HG02610 (cell line): Measurements from ENCODE around the gene BPNT1.
"Not testable (repeated sequence)": the region's sequence is repeated elsewhere in the genome, so short reads cannot be mapped to it uniquely, and the experiment has no call there.

ENCODE experiments used
- ATAC-seq: cut with Tn5 transposase; IDR thresholded peaks from one replicate; pipeline ENCODE4 v1.9.1; 2021; ENCODE audit warnings: mild to moderate bottlenecking, moderate library complexity; ENCODE audit not compliant: unreplicated experiment

The BPNT1 gene, protein sequence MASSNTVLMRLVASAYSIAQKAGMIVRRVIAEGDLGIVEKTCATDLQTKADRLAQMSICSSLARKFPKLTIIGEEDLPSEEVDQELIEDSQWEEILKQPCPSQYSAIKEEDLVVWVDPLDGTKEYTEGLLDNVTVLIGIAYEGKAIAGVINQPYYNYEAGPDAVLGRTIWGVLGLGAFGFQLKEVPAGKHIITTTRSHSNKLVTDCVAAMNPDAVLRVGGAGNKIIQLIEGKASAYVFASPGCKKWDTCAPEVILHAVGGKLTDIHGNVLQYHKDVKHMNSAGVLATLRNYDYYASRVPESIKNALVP

DNA sequence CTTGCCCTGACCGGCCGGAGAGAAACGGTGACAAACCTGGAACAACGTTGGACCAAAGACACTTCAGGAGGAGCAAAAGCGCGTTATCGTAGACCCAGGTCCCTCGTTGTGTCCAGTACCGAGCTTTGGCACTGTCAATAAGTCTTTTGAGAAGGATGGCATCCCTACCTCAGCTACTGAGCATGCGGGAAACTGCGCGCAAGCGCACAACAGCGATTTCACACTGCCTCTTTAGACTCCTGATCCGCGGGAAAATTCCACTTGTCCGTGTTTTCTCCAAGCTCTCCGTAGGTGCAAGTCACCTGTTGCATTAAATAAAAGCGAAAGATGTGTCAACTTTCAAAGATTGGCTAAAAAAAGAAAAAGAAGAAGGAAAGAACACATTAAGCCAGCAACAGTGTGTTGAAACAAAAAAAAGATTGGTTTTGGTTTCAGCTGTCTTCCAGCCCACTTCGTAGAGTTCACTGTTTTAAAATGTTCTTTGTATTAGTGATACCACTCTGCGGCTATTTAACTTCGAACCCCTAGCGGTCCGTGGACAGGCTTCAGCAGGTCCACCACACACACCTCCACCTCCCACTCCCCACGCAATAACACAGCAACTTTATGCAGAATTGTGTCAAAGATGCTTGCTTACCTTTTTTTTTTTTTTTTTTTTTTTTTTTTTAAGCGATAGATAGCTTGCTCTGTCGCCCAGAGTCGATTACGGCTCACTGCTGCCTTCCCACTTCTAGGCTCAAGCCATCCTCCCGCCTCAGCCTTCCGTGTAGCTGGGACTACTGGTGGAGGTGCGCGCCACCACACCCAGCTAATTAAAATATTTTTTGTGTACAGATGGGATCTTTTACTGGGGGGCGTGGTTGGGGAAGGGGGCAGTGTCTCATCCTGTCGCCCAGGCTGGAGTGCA, at the start of gene BPNT1:
Gene BPNT1 (minus strand): TSS at position 139 of the 907 bp plus-strand sequence. CDS start 9,942 bp downstream, outside the sequence.
- ATAC-seq = peak; percentile 55

DNA sequence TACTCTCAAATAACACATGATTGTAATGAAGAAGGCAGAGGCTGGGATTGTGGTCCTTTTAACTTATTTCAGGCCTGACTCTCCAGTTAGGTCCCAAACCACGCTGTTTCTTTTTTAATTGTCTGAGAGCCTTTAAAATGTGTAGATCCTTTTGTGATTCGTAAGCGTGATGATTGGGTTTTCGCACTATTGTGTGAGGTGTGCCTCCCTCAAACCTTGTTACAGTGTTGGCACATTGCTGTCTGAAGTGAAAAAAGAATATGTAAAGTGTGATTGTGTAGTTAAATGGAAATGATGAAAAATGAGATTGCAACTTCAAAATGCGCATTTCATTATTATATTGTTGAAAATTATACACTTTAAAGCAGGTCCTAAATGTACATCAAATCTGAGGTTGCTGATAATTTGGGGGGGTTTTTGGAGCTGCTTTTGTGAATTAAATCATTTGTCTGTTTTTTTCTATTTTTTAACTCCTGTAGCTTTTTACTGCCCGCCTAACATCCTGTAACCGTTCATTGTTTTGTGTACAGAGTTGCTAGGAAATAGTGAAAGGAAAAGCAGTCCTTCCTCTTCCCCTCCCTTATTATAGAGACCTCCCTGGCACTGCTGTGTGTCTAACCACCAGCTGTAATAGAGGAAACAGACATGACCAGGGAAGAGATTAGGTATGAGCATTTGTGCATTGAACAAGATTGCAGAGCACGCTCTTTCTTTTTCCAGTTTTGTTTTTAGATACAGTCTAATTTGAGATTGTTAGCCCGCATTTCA, 47.6 kb upstream of the BPNT1 start:
- peak; percentile 57 for ATAC-seq

DNA sequence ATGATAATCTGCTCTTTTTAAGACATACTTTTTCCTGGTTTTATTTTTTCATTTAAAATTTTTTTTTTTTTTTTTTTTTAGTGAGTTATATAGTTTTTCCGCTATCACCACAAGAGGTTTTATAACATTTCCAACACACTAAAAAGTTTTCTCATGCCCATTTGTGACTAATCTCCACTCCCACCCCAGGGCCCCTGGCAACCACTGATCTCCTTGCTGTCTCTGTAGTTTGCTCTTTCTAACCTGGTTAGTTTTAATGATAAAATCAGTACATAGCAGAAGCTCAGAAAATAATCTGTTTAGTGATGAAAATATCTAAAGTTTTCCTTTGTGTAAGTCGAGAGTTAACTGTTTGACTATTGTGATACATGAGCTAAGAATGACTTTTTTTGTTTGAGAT, 46.2 kb upstream of the BPNT1 start:
- ATAC-seq = no peak

DNA sequence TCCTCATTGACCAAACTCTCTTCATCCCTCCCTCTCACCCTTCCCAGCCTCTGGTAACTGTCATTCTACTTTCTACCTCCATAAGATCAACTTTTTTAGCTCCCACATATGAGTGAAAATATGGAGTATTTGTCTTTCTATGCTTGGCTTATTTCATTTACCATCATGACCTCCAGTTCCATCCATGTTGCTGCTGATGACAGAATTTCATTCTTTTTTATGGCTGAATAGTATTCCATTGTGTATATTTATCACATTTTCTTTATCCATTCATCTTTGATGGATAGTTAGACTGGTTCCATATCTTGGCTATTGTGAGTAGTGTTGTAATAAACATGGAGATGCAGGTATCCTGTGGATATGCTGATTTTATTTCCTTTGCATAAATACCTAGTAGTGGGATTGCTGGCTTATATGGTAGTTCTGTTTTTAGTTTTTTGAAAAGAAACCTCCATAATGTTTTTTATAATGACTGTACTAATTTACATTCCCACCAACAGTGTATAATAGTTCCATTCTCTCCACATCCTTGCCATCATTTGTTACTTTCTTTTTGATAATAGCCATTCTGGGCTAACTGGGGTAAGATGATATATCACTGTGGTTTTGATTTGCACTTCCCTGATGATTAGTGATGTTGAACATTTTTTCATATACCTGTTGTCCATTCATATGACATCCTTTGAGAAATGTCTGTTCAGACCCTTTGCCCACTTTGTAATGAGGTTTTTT, 40.1 kb upstream of the BPNT1 start:
- ATAC-seq = no peak

DNA sequence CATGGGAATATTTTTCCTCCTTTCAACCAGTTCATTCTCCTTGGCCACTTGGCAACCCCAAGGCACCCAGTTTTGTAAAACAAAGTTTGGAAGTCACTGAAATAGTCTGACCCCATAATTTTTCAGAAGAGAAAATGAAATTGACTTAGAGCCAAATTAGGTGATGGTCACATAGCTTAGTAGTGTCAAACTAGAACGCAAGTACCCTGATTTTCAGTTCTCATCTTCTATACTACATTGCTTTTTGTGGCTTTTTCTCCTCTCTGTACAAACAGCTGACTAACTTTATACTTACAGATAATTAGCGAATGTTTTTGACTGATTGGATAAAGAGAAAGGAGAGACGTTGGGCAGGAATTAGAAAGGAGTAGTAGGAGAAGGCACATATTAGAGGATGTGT, 37.5 kb upstream of the BPNT1 start:
- ATAC-seq = no peak

- ATAC-seq = no peak
Observed at GRCh38 chr1:220124542-220124941, 35.0 kb upstream of the BPNT1 start.

GRCh38 chr1:220123889-220124288, 34.3 kb upstream of the BPNT1 start:
- no peak for ATAC-seq

- no peak for ATAC-seq
Observed at GRCh38 chr1:220123066-220123465, 33.5 kb upstream of the BPNT1 start.

DNA sequence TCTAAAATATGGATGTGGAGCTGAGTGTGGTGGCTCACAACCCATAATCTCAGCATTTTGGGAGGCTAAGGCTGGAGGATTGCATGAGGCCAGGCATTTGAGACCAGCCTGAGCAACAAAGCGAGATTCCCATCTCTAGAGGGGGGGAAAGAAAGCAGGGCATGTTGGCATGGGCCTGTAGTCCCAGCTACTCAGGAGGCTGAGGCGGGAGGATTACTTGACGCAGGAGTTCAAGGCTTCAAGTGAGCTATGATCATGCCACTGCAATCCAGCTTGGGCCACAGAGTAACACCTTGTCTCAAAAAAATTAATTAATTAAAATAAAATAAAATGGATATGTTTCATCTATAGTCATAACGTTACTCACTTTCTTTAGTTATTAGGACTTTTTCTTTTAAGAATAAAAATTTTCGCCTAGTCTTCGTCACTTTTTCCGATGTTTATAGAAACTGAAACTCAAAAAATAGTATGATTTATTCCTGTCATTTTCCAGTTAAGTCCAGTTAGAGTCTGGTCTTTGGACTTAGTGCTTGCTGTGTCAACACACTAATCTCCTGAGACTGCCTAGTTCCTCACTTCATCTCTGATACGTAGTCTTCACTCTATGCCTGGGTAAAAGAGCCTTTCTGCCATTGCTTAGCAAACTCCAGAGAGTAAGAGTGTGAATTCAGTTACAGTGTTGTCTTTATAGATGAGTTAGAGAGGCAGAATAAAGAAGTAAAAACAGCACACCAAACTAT, 32.4 kb upstream of the BPNT1 start:
- ATAC-seq = no peak

DNA sequence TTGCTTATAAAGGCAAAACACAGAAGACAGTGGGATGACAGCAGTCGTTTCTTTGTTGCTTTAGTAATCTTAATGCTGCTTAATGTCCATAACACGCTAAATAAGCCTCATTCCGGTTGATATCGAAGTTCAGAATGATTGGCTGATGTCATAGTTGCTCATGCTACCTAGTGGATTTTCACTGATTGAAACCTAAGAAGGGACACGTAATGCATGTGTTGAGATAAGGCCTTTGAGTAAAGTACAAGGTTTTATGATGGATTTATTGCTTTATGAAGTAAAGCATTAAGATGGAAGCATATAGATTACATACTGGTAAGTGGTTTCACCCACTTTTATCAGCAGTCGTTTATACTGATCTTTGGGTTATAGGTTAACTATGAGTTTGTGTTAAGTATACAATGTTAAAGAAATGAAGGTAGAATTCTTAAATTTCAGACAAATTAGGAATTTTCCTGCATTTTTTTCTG, 29.5 kb upstream of the BPNT1 start:
- no peak for ATAC-seq

GRCh38 chr1:220113136-220113695, 23.6 kb upstream of the BPNT1 start:
- ATAC-seq = no peak

- ATAC-seq = not testable (repeated sequence)
Observed at GRCh38 chr1:220112600-220112999, 23.0 kb upstream of the BPNT1 start.

GRCh38 chr1:220110473-220110872, 20.9 kb upstream of the BPNT1 start:
- not testable (repeated sequence) for ATAC-seq

GRCh38 chr1:220099826-220100225, 10.2 kb upstream of the BPNT1 start:
- ATAC-seq = no peak

DNA sequence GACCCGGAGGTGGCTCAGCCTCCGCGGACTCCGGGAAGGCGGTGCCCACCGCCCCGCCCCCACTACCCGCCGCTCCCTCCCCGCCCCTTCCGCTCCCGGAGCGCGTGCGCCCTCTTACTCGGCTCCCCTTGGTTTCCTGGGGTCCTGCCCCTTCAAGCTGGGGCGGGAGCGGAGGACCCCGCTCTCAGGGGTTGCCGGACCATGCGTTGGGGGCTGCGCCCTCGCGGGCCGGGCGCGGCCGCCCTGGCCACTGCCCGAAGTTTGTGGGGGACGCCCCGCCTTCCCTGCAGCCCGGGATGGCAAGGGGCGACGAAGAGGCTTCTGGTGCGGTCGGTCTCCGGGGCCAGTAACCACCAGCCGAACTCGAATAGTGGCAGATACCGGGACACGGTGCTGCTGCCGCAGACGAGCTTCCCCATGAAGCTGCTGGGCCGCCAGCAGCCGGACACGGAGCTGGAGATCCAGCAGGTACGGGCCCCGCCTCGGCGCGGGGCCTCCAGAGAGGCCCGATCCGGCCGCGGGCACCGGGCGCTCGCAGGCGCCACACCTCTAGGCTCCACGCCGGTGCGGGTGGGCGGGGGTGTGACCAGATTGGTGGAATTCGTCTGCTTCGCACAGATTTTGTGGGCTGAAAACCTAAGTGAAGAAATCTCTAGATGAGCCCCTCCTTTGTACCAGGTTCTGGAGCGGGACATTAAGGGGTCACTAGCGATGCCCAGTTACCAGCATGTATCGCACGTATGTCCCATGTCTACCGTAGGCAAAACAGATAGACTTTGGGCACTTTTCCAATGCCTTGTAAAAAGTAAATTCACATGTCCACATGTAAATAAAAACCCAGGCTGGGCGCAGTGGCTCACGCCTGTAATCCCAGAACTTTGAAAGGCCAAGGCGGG, 4.7 kb upstream of the BPNT1 start, which contains the start of gene IARS2:
Gene IARS2 (plus strand): TSS at position 117 of the 896 bp plus-strand sequence. CDS start 85 bp downstream, at position 202.
- peak; percentile 77 for ATAC-seq

DNA sequence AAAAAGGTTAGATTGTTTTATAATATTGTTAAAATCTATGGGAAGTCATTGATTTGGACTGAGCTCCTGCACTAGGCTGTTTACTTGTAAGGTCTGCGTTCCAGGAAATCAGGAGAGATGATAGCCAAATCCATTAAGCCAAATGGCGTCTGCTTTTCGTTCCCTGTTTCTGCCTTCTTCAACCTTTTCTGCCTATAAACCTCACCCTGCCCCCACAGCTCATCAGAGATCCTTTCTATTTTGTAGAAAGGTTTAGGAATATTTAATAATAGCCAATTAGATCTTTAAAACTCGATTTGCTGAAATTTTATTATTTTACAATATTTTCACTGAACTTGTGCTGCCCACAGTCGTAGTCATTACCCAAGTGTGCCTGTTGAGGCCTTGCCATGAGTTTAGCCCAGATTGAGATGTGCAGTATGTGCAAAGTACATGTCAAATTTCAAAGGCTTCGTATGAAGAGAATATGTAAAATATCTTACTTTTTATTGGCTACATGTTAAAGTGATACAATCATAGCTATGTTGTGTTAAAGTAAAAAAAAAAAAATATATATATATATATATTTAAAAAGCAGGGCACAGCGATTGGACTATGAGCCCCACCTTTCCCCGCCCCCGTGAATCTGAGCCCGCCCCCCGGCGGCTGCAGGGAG, 3.9 kb upstream of the BPNT1 start:
- ATAC-seq = peak; percentile 1

DNA sequence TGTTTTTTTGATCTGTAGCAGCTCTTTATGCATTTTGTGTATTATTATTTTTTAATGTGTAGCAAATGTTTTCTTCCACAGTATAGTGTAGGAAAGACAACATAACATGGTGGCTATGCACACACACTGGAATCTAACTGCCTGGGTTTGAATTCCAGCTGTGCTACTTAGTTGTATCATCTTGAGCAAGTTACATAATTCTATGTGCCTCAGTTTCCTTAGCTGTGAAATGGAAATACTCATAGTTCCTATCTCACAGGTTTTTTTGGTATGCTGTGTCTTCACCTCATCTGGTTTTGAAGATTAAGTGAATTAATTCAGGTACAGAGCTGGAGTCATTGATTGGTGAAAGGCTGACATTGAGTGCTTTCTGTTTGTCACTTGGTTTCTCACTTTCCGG, 3.1 kb upstream of the BPNT1 start:
- ATAC-seq = no peak

GRCh38 chr1:220086261-220086686, 3.3 kb downstream of the BPNT1 start:
- ATAC-seq = peak; percentile 67
